HG03060 (cell line): Measurements from ENCODE around the gene MDM4.

Source experiments
- ATAC-seq: cut with Tn5 transposase; IDR thresholded peaks from one replicate; pipeline ENCODE4 v1.9.1; 2021; ENCODE audit warnings: low read depth, moderate number of reproducible peaks; ENCODE audit not compliant: unreplicated experiment

Gene MDM4

DNA sequence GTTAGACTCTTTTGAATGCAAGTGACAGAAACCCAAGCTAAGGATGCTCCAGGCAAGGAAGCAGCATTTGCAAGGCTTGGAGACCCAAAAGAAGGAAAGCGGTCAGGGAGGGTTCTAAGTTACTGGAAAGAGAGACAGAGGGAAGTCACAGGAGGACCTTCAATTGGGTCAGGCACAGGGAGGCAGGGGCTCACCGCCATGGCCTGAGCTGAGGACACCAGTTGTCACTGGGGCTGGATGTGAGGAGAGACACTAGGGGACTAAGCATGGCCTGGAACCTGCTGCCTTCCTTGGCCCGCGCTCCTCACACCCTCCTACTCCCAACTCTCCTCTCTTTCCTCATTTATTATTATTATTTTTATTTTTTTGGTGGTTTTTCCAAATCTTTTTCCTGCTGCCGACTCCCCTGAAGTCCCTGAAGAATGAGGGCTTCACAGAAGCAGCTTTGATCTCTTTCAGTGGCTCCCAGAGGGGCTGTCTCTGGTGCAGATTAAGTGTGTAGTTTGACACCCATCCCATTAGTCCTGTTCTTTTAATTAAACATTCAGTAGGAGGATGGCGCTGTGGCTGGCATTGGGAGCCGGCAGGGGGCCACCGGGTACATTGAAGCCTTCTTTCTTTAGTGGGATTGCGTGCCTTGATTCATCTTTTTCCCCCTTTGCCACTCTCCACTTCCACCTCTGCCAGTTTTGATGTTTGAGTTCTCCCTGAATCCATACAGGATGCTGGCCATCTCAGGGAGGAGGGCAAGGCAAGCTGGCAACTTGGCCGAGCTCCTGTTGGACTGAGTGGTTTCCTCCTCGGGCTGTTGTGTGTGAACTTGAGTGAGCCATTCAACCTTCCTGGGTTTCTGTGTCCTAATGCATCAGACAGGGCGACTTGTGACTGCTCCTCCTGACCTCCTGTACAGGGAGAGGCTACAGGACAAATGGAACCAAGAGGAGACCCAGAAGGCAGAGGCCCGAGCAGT, 59.3 kb downstream of the MDM4 start:
- no peak for ATAC-seq

DNA sequence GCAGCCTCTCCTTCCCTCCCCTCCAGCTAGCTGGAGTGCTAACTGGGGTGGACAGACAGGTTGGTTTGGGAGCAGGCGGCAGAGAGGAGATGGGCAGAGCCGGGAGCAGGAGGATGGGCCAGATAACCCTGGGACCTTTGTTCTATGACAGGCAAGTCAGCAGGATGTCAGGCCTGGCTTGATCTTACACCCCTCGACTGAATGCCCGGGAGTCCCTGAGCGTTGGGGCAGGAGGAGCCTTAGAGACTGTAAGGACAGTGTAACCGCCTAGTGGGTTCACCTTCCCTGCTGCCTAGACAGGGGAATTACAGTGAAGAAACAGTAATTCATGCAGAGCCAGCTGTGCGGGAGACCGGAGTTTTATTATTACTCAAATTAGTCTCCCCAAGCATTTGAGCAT, 60.2 kb downstream of the MDM4 start:
- no peak for ATAC-seq

DNA sequence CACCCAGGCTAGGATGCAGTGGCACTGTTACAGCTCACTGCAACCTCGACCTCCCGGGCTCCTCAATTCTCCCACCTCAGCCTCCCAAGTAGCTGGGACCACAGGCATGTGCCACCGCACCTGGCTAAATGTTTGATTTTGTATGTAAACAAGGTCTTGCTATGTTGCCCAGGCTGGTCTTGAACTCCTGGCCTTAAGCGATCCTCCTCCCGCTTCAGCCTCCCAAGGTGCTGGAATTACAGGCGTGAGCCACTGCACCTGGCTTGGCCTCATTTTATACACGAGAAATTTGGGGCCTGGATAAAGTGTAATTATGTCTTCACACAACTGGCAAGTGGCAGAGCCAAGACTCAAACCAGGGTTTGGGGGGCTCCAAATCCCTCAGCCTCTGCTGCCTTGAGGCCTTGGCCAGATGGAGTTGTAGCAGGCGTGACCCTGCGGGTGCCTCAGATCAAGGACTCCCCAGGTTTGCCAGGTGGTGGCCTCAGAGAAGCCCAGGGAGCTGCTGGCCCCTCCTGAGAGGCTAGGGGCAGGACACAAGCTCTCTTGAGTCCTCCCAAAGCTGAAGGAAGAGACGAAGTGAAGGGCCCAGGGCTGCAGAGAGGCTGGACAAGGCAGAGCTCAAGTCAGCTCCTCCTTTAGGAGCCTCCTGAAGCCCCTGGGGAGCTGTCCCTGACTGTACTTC, 61.7 kb downstream of the MDM4 start:
- no peak for ATAC-seq

DNA sequence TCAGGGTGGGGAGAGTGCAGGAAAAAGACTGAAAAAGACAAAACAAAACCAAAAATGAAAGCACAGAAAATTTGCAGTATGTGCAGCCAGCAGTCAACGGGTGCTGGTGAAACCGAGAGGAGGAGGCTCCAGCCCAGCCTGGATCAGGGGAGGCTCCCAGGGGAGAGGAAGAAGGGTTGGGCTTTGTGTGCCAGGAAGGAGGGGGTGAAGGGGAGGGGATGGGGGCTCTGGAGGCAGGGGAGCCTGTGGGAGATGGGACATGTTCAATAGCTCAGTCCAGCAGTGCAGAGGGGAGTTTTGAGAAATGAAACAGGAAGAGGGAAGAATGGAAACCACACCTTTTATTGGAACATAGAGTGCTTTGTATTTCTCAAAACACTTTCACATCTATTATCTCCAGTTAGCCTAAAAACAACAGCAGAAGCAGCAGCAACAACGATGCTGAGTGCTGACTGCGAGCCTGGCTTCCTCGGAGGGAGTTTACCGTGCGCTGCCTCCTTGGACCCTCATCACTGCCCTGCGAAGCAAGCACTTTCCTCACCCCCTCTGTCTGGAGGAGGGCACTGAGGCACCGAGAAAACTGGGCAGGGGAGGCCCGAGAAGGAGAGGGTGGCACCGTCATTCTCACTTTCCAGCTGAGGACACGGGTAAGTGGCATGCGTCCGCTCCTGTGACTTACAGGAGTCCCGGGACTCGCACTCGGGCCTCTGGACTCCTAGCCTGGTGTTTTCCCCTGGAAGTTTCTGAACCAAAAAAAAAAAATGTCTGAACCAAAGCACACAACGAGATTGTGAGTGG, 62.9 kb downstream of the MDM4 start:
- ATAC-seq = no peak

DNA sequence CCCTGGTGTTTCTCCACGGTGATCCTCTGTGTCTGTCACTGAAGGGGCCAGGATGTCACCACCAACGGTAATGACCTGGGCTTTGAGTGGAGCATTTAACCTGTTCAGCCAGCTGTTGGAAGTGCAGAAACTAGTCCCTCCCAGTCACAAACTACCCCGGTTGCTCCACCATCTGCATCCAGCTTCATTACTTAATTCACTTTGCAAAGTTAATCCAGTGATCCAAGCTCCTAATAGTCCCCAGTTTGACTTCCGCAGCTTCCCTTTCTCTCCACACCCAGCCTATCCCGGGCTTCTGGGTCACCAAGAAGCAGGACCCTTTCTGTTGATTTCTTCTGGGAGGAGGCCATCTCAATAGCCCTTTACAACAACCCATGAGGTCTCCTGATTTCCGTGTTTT, 63.5 kb downstream of the MDM4 start:
- ATAC-seq = no peak

DNA sequence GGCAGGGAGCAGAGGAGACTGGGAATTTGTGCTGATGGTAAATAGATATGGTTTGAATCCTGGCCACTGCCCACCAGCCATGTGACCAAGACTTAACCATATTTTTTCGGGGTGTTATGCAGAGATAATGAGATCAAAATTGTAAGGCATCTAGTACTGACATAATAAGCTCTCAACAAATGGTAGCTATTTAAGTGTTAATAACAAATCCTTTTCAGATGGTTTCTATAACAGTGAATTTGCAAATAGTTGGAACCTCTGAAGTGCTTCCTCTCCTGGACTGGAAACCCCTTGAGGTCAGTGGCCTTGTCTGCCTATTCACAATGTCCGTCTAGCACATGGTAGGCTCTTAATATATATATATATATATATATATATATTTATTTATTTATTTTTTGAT, 64.7 kb downstream of the MDM4 start:
- no peak for ATAC-seq

DNA sequence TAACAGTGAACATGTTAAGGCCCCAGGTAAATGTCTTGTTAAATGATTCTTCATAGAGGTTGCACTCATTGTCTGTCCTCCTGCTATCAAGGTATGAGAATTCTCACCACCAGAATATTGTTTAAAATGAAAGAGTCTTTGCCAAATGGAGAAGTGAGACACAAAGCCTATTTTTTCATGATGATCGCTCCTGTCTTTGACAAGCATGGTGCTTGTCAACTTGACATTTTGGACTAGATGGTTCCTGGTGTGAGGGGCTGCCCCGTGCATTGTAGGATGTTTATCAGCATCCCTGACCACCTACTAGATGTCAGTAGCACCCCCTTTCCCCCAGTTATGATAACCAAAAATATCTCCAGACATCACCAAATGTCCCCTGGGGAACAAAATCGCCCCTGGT, 65.6 kb downstream of the MDM4 start:
- no peak for ATAC-seq

DNA sequence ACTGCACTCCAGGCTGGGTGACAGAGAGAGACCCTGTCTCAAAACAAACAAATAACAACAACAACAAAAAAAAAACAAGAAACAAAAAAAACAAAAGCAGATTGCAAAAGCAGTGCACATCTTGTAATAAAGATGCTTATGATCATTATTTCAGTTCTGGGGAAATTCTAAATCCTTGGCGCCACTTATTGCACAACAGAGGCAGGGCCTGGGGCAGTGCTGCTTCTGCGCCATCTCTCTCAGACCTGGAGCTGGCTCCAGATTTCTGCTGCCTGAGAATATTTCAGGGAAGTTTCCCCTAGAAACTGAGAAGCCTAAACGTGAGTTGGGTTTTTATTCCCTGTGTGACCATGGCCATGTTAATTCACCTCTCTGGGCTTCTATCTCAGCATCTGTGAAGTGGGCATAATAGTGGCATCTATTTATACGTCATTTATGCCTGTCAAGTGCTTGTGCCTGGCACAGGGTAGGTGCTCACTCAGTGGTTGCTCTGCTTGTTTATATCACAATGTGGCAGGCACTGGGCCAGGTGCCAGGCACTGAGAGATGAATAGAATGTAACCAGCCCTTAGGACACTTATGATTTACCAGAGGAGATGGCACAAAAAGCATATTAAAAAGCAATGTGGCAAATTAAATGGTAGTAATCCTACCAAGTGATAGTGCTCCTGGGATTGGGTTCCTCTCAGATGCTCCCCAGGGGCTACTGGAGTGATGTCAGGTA, 67.9 kb downstream of the MDM4 start:
- ATAC-seq = no peak

DNA sequence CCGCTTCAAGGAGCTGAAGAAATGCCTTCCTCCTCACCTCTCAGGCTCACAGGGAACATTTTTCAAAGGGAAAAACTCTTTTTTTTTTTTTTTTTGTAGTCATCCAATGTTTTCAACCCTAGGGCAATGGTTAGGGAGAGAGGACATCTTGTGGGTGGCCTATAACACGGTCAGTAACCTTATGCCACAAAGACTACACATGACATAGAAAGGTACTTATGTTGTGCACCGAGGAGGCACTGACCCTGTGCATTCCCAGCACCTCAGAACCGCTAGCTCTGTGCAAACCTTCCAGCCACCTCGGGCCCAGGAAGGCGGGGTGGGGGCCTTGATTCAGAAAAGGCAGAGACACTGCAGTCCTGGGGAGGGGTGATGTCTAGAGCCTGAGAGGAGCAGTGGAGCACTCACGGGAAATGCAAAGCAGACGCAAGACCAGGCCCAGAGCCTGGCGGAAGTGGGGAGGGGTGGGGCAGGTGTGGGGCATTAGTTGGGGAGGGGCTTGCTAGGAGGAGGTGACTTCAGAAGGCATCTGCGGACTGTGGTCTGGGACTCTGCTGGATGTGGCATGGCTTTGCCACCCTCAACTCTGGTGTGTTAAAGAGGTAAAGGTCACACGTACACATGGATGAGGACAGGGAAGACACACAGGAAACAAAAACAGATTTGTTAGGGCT, 68.6 kb downstream of the MDM4 start:
- no peak for ATAC-seq

DNA sequence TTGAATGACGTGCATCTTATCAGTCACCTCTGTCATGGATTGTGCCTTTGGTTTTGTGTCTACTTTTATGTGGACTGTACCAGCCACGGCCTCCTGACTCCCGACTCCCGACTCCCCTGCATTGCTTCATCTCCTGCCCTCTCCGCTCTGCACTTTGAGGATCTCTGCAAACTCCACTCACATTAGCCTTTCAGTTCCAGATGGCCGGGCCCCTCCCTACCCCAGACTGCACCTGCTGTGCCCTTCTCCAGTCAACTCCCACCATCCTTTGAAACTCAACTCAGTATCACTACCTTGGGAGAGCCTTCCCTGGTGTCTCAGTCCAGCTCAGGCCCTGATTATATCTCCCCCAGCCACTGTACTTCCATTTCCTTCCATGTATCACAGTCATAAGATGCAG, 71.4 kb downstream of the MDM4 start:
- no peak for ATAC-seq

DNA sequence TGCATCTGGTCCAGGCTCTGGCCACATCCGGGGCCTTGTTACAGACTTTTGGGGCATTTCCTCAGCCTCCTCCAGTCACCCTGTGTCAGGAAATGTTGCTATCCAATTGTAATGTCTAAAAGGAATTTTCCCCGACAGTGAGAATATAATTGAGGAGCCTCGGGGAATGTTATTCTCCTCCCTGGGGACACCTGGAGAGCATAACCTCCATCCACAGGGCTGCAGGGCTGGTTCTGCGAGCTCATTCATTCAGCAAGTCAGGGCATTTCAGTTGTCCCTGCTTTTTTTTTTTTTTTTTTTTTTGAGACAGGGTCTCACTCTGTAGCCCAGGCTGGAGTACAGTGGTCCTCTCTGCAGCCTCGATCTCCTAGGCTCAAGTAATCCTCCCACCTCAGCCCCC, 72.6 kb downstream of the MDM4 start:
- no peak for ATAC-seq

DNA sequence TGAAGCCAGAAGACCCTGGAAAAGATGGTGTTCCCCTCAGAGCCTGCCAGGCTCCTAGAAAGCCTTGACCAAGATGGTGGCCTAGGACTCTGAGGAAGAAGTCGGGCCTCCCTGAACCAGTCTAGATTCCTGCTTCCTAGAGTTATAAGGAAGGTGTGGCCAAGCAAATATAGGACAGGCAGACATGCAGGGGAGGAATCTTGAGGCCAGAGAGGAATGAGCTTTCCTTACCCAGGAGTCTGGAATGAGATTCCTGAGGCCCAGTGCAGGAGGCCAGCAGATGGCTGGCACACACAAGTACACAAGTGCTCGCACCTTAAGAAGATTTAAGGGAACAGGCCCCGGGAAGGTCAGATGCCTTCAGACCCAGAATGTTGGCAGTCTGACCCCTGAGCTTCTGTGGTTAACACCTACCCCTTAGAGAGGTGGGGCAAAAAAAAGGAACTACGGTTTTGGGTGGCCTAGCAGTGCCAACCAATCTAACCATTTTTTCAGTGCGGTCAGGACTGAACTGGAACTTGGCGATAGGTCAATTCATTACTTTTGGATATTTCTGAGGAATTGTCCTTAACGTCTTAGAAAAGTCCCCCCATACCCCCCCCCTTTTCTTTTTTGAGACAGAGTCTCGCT, 73.3 kb downstream of the MDM4 start:
- no peak for ATAC-seq

DNA sequence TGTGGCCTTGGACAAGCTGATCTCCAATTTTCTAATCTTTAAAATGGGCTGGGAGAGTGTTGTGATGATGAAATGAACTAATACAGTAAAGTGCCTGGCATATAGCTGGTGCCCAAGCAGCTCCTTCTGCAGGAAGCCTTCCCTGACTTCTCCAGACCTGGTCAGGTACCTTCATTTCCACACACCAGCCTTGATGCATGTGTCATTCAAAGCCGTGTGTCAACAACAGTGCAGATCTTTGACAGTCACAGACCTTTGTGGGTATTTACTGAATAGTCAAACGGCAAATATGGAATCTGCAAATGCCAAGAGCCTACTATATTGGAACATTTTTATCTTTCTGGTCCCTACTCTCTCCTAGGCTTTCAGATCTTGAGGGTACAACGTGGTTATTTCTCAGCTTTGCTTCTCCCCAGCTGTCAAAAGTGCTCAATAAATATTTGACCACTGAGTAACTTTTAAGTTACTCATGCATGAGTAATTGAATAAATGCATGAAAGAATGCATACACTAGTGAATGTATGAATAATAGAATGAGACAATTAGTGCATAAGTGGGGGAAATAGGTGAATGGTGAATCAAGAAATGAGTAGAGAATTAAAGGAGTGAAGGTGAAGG, 75.4 kb downstream of the MDM4 start:
- no peak for ATAC-seq

DNA sequence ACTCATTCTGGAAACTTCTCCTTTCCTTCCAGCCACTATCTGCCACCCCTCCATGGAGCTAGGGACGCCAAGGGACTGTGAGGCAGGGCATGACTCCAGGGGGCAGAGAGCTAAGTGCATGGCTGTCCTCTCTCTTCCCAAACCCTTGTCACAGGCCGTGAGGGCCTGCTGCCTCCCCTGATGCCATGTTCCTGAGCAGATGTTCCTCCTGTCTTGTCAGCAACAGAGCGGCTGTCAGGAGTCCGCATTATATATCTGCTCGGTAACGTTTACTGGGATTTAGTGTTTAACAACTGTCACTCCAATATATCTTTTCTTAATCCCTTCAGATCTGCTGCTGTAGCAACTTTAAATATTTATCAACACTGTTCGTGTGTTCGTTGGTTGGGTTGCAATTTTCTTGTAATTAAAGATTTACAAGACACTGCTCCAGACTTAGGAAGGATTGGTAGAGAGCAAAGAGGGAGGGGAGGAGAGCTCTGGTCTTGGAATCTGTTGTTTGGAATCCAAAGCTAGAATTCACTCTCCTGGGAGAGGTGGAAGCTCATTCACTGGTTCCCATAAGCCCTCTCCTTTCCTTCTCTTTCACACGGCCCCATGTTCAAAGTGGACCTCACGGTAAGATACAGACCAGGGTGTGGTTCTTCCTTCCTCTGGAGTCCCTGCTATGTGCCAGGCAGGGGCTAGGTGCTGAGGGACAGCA, 76.2 kb downstream of the MDM4 start:
- no peak for ATAC-seq

DNA sequence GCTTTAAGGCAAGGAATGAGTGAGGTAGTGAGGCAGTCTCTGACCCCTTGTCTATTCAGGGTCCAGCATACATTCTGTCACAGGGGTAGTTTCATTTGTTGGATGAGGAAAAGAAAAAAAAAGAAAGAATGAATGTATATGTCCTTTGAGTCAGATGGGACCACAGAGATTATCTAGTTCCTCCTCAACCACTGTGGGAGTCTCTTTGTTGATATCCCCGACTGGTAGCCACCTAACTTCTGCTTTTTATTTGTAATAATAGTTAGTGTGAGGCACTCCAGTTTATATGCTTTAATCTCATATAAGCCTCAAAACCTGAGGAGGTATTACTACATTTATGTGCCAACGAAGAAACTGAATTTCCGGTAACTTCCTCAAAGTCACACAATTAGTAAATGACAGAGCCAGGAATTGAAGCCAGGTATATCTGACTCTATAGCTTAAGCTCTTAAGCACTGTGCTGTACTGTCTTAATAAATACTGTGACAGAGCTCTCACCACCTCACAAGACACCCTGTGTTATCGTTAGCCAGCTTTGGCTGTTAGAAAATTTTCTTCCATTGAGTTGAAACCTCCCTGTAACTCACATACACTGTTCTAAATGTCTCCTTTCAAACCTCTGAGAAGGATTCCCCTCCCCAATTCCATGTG, 82.2 kb downstream of the MDM4 start:
- ATAC-seq = no peak

DNA sequence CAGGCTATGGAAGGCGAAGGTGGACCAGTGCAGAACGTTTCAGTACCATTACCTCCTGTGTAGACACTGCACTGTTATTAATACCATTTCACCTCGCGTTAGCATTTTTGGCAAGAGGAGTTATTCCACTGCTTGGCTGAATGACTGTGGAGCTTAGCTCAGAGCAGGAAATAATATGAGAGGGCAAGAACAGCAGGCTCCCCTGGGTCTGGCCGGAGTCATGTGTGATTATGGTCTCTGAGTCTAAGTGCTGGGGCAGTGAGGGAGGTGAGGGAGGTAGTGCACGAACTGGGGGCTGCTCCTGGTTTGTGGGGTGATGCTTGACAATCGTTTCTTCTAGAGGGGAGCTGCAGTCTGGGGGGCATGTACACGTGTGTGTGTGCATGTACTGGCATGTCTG, 82.9 kb downstream of the MDM4 start:
- no peak for ATAC-seq

DNA sequence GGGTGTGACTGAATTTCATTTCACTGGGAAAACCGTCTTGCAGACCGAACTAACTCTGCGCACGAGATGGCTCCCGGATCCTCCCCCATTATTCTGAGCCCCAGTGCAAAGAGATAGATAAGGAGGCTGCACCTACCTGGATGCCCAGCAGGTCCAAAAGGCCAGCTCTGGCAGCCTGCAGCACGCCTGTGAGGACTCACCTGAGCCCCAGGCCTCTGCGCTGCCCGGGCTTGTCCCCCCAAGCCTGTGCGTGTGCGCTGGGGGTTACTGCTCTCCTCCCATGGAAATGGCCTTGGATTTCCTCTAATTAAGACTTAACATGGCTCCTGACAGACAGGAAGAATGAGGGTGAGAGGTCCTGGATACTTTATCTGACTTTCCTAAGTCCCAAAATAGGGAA, 83.4 kb downstream of the MDM4 start:
- no peak for ATAC-seq

DNA sequence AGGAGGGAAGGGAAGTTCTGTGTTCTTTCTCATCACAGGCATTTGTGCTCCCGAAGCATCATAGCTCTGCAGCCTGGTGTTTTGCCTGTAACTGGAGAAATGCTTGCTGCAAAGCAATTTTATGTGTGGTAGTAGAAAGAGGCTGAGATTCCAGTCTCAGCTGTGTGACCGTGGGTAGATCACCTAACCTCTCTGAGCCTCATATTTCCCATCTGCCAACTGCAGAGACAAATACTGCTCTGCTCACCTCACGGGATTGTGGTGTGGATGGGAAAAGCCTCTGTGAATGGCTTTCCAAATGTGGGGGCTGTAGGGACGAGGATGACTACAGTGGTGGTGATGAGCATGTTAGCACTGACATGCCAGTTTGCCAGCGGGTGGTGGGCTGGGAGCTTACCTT, 84.0 kb downstream of the MDM4 start:
- no peak for ATAC-seq
